HL-60 (cell line): ENCODE results near the gene CFAP61.

Experiments
- DNase-seq, 2 experiments: peaks; one replicate each; pipeline ENCODE4 v3.0.0-alpha.2; 2010 to 2020; ENCODE audit warnings: low read depth in 1 of 2, low spot score in 1 of 2
- H3K27ac ChIP-seq: fragments of 250-450 bp; sonication (Bioruptor Pico); replicated peaks from 2 replicates; pipeline ENCODE4 v1.5.1; 2020; ENCODE audit warnings: mild to moderate bottlenecking, moderate library complexity
- H3K27me3 ChIP-seq: fragments of 250-450 bp; sonication (Bioruptor Pico); 2 replicates; pipeline ENCODE4 v1.5.1; 2021; ENCODE audit warnings: mild to moderate bottlenecking, moderate library complexity; ENCODE audit not compliant: insufficient read depth, poor library complexity, severe bottlenecking
- H3K4me3 ChIP-seq: replicated peaks from 2 replicates; pipeline ENCODE4 v1.5.1; 2011; ENCODE audit warnings: mild to moderate bottlenecking, control low read depth, low read length; ENCODE audit not compliant: insufficient read depth
- GABPA ChIP-seq: IDR thresholded peaks from 2 replicates; pipeline ENCODE4 v1.6.1; 2012; ENCODE audit warnings: low read depth
- POLR2AphosphoS5 ChIP-seq: IDR thresholded peaks from 2 replicates; pipeline ENCODE4 v1.6.1; 2012; ENCODE audit warnings: low read depth
- SPI1 ChIP-seq: IDR thresholded peaks from 2 replicates; pipeline ENCODE4 v1.6.1; 2012; ENCODE audit warnings: low read depth, mild to moderate bottlenecking, borderline replicate concordance
- TF ChIP-seq, protein P1 (sequence below): IDR thresholded peaks from one replicate; pipeline ENCODE4 v1.5.1; 2011; ENCODE audit warnings: low read length, control low read depth, inconsistent platforms; ENCODE audit not compliant: insufficient read depth
- TF ChIP-seq, protein P2 (sequence below): IDR thresholded peaks from 2 replicates; pipeline ENCODE4 v1.6.1; 2012; ENCODE audit warnings: low read depth; ENCODE audit not compliant: insufficient replicate concordance

CFAP61 gene

GRCh38 chr20:20073801-20074371 is 21.6 kb downstream of the CFAP61 start:
- TF ChIP-seq, protein P1, sequence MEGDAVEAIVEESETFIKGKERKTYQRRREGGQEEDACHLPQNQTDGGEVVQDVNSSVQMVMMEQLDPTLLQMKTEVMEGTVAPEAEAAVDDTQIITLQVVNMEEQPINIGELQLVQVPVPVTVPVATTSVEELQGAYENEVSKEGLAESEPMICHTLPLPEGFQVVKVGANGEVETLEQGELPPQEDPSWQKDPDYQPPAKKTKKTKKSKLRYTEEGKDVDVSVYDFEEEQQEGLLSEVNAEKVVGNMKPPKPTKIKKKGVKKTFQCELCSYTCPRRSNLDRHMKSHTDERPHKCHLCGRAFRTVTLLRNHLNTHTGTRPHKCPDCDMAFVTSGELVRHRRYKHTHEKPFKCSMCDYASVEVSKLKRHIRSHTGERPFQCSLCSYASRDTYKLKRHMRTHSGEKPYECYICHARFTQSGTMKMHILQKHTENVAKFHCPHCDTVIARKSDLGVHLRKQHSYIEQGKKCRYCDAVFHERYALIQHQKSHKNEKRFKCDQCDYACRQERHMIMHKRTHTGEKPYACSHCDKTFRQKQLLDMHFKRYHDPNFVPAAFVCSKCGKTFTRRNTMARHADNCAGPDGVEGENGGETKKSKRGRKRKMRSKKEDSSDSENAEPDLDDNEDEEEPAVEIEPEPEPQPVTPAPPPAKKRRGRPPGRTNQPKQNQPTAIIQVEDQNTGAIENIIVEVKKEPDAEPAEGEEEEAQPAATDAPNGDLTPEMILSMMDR, result no peak
- TF ChIP-seq POLR2AphosphoS5 (no peak), GABPA (no peak), SPI1 (no peak)
- TF ChIP-seq, protein P2, sequence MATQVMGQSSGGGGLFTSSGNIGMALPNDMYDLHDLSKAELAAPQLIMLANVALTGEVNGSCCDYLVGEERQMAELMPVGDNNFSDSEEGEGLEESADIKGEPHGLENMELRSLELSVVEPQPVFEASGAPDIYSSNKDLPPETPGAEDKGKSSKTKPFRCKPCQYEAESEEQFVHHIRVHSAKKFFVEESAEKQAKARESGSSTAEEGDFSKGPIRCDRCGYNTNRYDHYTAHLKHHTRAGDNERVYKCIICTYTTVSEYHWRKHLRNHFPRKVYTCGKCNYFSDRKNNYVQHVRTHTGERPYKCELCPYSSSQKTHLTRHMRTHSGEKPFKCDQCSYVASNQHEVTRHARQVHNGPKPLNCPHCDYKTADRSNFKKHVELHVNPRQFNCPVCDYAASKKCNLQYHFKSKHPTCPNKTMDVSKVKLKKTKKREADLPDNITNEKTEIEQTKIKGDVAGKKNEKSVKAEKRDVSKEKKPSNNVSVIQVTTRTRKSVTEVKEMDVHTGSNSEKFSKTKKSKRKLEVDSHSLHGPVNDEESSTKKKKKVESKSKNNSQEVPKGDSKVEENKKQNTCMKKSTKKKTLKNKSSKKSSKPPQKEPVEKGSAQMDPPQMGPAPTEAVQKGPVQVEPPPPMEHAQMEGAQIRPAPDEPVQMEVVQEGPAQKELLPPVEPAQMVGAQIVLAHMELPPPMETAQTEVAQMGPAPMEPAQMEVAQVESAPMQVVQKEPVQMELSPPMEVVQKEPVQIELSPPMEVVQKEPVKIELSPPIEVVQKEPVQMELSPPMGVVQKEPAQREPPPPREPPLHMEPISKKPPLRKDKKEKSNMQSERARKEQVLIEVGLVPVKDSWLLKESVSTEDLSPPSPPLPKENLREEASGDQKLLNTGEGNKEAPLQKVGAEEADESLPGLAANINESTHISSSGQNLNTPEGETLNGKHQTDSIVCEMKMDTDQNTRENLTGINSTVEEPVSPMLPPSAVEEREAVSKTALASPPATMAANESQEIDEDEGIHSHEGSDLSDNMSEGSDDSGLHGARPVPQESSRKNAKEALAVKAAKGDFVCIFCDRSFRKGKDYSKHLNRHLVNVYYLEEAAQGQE, result no peak
- no peak overlapping the region for H3K4me3 ChIP-seq
- no peak for DNase-seq
- H3K27me3 ChIP-seq, result peaks cover 5% of the 10 kb centered on the region
- H3K27ac ChIP-seq, result no peak overlapping the region

DNA sequence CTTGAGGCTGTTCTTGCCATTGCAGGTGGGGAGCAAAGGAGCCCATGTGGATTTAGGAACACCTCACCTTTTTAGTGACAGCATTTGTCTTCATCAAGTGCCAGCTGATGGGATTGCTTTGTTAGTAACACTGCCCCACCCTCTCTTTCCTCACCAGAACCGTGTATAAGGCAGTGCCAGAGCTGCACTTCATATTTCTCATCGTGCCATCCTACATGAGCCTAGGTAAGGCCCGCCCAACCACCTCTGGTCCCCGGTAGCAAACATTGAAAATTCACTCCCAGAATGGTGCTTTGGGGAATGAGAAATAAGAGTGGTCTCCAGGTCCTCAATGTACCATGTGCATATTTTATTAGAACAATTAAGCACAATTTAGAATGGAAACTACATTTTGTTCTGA is 22.7 kb downstream of the CFAP61 start:
- H3K27me3 ChIP-seq, result peaks cover 5% of the 10 kb centered on the region
- no peak overlapping the region for H3K4me3 ChIP-seq
- no peak for DNase-seq
- no peak overlapping the region for H3K27ac ChIP-seq
- no peak for TF ChIP-seq GABPA
- TF ChIP-seq, protein P2, result no peak
- TF ChIP-seq SPI1, result no peak
- TF ChIP-seq POLR2AphosphoS5, result no peak
- TF ChIP-seq, protein P1, result no peak

DNA sequence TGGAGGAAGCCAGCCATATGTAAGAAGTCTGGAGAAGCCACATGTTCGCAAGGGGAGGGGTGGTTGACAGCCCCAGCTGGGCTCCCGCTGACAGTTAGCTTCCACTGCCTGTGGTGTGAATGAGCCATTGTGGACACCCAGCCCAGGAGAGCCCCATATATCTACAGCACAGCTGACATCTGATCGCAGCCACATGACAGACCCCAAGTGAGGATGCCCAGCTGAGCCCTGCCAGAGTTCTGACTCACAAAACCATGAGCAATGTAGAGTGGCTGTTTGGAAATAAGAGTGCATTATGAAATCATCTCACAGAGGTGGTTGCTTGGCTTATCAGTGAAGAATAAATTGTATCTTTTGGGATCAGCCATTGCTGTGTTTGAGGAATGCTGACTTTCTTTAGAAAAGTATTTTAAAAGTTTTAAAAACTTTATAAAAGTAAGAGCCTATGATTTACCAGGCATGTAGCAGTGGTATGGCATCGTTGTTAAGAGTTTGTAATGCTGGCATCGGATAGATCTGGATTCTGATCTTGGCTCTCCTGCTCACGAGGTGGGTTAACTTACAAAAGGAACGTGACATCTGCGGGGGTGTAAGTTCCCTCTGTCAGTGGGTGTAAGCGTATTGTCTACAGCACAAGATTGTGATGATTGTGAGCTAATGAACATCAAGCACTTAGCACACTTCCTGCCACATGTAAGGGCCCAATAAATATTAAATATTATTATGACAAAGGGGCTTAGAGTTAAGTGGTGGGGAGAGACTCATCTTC is 24.1 kb downstream of the CFAP61 start:
- DNase-seq, result no peak
- Histone ChIP-seq H3K4me3 (no peak overlapping the region), H3K27me3 (peaks cover 5% of the 10 kb centered on the region), H3K27ac (no peak overlapping the region)
- TF ChIP-seq GABPA, result no peak
- TF ChIP-seq SPI1, result no peak
- TF ChIP-seq, protein P2, result no peak
- TF ChIP-seq POLR2AphosphoS5, result no peak
- TF ChIP-seq, protein P1, result no peak
